ENCODE measurements around the gene IGSF21.

- no peak for TF ChIP-seq POLR2A (IDR thresholded peaks at IDR 0.05)
- no peak for TF ChIP-seq CTCF (IDR thresholded peaks at IDR 0.05)
Observed at GRCh38 chr1:18278946-18279345, 171.3 kb downstream of the IGSF21 start.
